ENCODE data around the gene PAIP1. TPM values are rescaled to one million over a fixed set of nuclear protein-coding genes. Genes with fewer than 3 reads are reported as not detected.
"Not testable (repeated sequence)": the region's sequence is repeated elsewhere in the genome, so short reads cannot be mapped to it uniquely, and the experiment has no call there.

Gene PAIP1
- polyA plus RNA-seq, 10 donors = 90.1 to 119 (median 101) TPM

GRCh38 chr5:43580402-43581210 lies 23.7 kb upstream of the PAIP1 start:
- DNase-seq = not testable (repeated sequence)

- DNase-seq = peak in 1 of 3 donors; percentile 18
Measured at GRCh38 chr5:43573058-43573457, 16.2 kb upstream of the PAIP1 start.

GRCh38 chr5:43572357-43572756 lies 15.5 kb upstream of the PAIP1 start:
- DNase-seq = no peak

- DNase-seq = no peak
Measured at GRCh38 chr5:43571237-43571636, 14.4 kb upstream of the PAIP1 start.

GRCh38 chr5:43570450-43571158 lies 13.7 kb upstream of the PAIP1 start:
- no peak for DNase-seq

GRCh38 chr5:43569236-43569746 lies 12.4 kb upstream of the PAIP1 start:
- DNase-seq = no peak

GRCh38 chr5:43567967-43568366 lies 11.1 kb upstream of the PAIP1 start:
- DNase-seq = no peak

- DNase-seq = no peak
Measured at GRCh38 chr5:43565043-43565442, 8.2 kb upstream of the PAIP1 start.

GRCh38 chr5:43564289-43564850 lies 7.5 kb upstream of the PAIP1 start:
- DNase-seq = no peak

GRCh38 chr5:43563321-43563720 lies 6.4 kb upstream of the PAIP1 start:
- no peak for DNase-seq

- peak in 1 of 3 donors; percentile 25 for DNase-seq
Measured at GRCh38 chr5:43561356-43561755, 4.5 kb upstream of the PAIP1 start.

- peak in 1 of 3 donors; percentile 18 for DNase-seq
Measured at GRCh38 chr5:43560128-43560527, 3.3 kb upstream of the PAIP1 start.

GRCh38 chr5:43556607-43556856 lies 345 bp downstream of the PAIP1 start:
- not testable (repeated sequence) for DNase-seq

- DNase-seq = peak; percentile 28 to 84 (median 53)
Measured at GRCh38 chr5:43555895-43556606, 826 bp downstream of the PAIP1 start.

GRCh38 chr5:43554497-43554896 lies 2.4 kb downstream of the PAIP1 start:
- no peak for DNase-seq

GRCh38 chr5:43553381-43553780 lies 3.5 kb downstream of the PAIP1 start:
- no peak for DNase-seq

- no peak for DNase-seq
Measured at GRCh38 chr5:43551731-43552130, 5.1 kb downstream of the PAIP1 start.

GRCh38 chr5:43549272-43549671 lies 7.6 kb downstream of the PAIP1 start:
- not testable (repeated sequence) for DNase-seq

- DNase-seq = no peak
Measured at GRCh38 chr5:43548358-43548757, 8.5 kb downstream of the PAIP1 start.

GRCh38 chr5:43547532-43547931 lies 9.3 kb downstream of the PAIP1 start:
- DNase-seq = no peak

- DNase-seq = no peak
Measured at GRCh38 chr5:43543434-43543833, 13.4 kb downstream of the PAIP1 start.

- DNase-seq = no peak
Measured at GRCh38 chr5:43540746-43541145, 16.1 kb downstream of the PAIP1 start.

Data from muscle of back (tissue), 11 donors.